DMS79 (cell line): ENCODE measurements around the gene CNTNAP1.

Source experiments
- DNase-seq: peaks from one replicate; lab custom pipeline; 2025; lab: John Stamatoyannopoulos, UW

The CNTNAP1 gene

GRCh38 chr17:42670789-42671657 lies 11.3 kb upstream of the CNTNAP1 start:
- DNase-seq: no peak

DNA sequence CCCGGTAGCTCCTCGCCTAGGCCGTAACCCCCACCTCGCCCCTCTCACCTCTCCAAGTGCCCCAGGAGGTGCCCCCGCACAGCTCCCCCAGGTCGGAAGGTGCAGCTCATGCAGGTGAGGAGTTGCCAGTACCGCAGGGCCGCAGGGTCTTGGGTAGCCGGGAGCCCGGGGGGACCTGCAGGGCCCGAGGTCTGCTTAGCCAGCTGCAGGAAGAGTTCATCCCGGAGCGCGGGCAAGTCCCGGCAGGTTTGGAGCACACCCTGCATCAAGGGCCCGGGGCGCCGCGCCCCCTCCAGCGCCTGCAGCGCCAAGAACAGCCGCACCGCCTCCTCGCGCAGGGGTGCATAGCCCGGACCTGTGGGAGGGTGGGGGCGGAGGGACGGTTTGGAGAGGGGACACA lies 10.3 kb upstream of the CNTNAP1 start:
- peak; percentile 59 for DNase-seq

DNA sequence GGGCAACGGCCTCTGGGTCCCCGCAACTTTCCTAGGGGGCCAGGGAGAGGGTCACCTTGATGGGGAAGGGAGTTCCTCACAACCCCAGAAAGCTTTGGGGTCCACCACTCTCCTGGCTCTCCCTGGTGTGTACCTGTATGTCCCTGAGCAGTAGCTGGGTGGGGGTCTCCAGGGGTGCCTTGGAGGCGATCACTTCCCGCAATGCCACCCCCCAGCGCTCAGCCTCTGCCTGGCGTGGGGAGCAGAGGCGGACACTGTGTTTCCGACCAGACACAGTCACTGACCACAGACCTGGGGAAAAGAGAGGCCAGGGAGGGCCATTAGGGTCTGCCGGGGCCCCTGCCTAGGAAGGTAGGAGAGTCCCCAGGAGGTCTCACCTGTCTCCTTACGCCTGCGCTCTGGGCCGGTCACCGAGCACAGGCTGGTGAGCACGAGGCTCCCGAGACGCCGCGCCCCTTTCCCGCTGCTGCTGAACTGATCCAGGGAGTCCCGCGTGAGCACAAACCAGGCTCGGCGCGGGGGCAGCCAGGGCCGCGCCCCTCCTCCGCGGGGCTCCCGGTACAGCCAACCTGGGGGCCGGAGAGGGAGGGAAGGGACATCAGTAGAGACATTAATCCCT lies 9.0 kb upstream of the CNTNAP1 start:
- no peak for DNase-seq

- DNase-seq: peak; percentile 34
These were observed 8.2 kb upstream of the CNTNAP1 start for GRCh38 chr17:42673885-42674754.

- DNase-seq: peak; percentile 66
These were observed 7.5 kb upstream of the CNTNAP1 start for GRCh38 chr17:42674755-42675347.

GRCh38 chr17:42675348-42675964 lies 6.9 kb upstream of the CNTNAP1 start:
- peak; percentile 52 for DNase-seq

GRCh38 chr17:42675965-42676423 lies 6.3 kb upstream of the CNTNAP1 start:
- DNase-seq: no peak

DNA sequence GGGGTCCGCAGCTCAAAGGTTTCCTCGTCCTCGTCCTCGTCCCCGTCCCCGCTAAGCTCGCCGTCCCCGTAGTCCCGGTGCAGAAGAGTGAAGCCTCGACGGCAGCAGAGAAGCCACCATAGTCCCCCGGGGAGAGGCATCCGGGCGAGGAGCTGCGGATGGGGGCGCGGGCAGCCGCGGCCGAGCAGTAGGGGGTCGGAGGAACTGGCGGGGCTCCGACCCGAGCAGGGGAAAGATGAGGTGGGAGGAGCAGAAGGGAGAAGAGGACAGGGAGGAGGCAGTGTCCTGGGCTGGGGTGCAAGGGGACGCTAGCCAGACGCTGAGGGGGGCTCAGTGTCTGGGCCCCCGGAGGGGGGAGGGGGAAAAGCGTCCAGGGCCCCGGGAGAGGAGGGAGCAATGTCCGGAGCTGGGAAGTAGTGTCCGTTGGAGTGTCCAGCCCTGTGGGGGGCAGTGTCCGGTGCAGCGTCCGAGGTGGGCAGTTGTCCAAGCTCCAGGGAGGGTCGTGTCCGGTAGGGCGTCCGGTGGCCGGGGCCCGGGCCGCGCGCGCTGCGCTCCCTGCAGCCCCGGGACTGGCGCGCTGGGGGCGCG lies 5.8 kb upstream of the CNTNAP1 start, which contains the start of gene PLEKHH3:
TSS of gene PLEKHH3 (minus strand) at position 571 of the 588 bp plus-strand sequence. CDS start at position 140, 431 bp downstream.
- DNase-seq: no peak

DNA sequence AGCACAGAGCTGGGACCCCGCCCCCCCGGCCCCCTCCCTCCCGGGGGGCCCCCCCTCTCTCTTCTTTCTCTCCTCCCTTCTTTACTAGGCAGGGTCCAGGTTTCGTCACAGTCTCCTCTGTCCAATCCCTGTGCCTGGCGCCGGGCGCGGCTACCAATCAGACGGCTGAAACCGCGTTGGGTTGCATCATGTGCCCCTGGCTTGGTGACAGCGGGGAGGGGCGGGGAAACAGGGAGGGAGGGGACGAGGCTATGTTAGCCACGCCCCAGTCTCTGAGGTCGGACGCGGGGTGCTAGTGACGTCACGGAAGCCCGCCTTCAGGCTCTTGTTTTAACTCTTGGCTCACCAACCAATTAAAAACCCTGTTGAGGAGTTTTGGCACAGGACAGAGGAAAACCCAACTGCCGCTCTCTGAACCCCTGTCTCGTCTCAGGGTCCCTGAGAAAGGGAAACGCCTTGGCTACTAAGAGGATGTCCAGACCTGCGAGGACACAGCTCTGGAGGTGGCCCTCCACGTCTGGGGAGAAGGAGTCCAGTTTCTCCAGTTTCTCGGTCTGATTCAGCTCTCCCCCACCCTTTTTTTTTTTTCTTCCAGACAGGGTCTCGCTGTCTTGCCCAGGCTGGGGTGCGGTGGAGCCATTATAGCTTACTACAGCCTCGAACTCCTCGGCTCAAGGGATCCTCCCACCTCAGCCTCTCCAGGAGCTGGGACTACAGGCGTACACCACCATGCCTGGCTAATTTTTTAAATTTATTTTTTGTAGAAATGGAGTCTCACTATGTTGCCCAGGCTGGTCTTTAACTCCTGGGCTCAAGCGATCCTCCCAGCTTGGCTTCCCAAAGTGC lies 5.1 kb upstream of the CNTNAP1 start:
- DNase-seq: peak; percentile 98

DNA sequence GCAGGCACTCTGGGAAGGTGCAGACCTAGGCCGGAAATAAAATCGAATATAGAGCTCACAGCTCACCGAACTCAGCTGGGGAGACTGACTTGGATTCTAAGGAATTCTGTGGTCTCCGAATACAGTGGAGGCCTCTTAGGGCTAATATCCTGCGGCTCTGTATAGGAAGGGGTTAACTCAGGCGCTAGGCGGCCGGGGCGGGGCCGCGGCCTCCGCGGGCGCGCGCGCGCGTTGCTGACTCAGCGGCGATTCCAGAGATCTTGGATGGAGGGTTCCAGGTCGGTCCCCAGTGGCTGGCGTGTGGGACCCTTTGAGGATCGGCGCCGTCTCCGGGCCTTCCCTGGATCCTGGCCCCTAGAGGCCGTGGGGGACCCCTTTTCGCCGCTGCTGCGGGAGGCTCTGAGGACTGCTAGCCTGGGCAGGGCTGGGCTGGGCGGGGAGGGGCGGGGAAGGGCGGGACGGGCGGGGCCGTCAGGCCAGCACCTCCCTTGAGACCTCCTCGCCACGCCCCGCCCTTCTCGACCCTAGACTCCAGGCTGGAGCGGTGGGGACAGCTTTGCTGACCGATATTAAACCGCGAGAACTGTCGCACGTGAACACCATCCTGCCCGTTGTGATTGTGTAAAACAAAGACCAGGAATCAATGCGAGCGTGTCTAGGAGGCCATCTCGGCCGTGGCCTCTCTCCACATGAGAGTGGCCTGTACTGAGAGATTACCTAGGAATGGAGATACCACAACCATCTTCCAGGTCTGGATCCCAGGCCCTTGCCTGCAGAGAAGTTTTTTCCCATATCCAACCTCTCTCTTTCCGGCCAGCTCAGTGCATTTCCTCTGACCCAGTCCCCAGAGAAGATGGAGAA lies 4.2 kb upstream of the CNTNAP1 start:
- peak; percentile 82 for DNase-seq

- DNase-seq: peak; percentile 90
These were observed 3.3 kb upstream of the CNTNAP1 start for GRCh38 chr17:42678951-42679491.

- peak; percentile 43 for DNase-seq
These were observed 2.6 kb upstream of the CNTNAP1 start for GRCh38 chr17:42679492-42680330.

DNA sequence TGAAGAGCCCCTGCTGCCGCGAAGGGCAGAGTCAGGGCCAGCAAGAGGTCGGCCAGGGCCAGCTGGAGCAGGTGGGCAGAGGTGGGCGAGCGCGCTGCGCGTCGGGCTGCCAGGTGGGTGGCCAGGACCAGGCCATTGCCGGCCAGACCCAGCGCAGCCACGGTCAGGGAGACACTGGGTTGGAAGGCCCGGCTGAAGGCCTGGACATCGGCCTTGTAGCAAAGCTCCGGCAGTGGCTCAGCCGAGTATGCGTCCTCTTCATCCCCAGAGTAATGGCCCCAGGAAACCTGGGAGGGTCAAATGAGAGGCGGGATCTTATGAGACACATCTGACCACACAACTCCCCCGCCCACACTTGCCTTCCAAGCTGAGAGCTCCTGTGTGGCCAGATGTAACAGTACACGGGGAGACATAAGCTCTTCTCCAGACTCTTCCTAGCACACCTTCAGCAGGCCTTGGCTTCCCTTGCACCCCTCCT lies 2.0 kb upstream of the CNTNAP1 start:
- DNase-seq: no peak

- no peak for DNase-seq
These were observed 532 bp downstream of the CNTNAP1 start for GRCh38 chr17:42682722-42683403.

GRCh38 chr17:42683407-42684034 lies 1.2 kb downstream of the CNTNAP1 start:
- DNase-seq: no peak

DNA sequence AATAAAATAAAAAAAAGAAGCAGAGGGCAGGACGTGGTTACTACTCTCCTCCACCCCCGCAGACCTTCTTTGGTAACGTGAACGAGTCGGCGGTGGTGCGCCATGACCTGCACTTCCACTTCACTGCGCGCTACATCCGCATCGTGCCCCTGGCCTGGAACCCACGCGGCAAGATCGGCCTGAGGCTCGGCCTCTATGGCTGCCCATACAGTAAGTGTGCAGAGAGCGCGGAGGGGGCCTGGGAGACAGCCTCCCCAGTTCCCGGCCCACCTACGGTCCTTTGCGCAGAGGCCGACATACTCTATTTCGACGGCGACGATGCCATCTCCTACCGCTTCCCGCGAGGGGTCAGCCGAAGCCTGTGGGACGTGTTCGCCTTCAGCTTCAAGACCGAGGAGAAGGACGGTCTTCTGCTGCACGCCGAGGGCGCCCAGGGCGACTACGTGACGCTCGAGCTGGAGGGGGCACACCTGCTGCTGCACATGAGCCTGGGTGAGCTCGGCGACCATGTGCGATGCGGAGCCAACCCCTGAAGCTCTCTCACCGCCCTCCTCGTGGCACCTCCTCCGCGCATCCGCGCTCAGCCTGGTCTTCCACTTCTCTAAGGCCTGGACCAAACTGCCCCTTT lies 2.7 kb downstream of the CNTNAP1 start:
- no peak for DNase-seq
